Muscle layer of colon (tissue), 2 donors: ENCODE data around the gene TAPBP.

Experiments
- H3K27ac ChIP-seq: one replicate; pipeline ENCODE4 v1.7.0; 2013; ENCODE audit warnings: low read depth, mild to moderate bottlenecking, low read length, moderate library complexity
- H3K27me3 ChIP-seq, 2 donors: one replicate each; pipeline ENCODE4 v1.7.0; 2013; ENCODE audit warnings: low read length in 2 of 2, mild to moderate bottlenecking in 2 of 2; ENCODE audit not compliant: insufficient read depth in 2 of 2, control insufficient read depth in 1 of 2
- H3K36me3 ChIP-seq: one replicate; pipeline ENCODE4 v1.7.0; 2013; ENCODE audit warnings: mild to moderate bottlenecking, low read length; ENCODE audit not compliant: insufficient read depth
- H3K4me1 ChIP-seq: one replicate; pipeline ENCODE4 v1.7.0; 2013; ENCODE audit warnings: mild to moderate bottlenecking, low read length; ENCODE audit not compliant: insufficient read depth
- H3K4me3 ChIP-seq, 2 donors: one replicate each; pipeline ENCODE4 v1.7.0; 2013; ENCODE audit warnings: low read length in 2 of 2, low read depth in 1 of 2, mild to moderate bottlenecking in 1 of 2, moderate library complexity in 1 of 2
- H3K9ac ChIP-seq: one replicate; pipeline ENCODE4 v1.7.0; 2013; ENCODE audit warnings: low read length
- H3K9me3 ChIP-seq: one replicate; pipeline ENCODE4 v1.7.0; 2013; ENCODE audit warnings: mild to moderate bottlenecking, low read length
- donor health status: abdominal sarcoma.
- donor health status: Adenocarcinoma of cecum.

Gene TAPBP

DNA sequence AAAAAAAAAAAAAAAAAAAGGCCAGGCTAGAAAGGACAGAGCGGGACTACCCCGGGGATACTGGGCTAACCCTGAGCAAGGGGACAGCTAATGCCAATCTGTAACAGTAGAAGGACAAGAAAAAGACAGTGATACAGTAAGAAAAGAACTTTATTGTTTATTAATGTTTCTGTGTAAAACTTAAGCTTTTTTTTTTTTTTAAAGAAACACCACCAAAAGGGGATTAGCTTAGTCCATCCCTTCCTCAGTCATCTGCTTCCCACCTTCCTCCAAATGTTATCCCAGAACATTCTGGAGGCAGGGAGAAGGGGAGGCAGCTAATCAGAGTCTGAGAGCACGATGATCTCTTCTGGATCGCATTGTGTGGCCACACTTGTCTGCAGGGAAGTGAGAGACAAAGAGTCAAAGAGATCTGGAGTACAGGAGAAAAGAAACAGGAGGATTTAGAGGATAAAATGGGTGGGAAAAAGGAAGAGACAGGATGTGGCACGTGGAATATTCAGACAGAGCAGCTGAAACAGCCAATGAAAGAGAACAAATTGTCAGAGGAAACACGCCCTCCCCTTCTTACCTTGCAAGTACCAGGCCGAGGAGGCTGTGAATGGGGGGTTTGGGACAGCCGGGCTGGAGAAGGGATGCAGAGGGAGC is 4.7 kb upstream of the TAPBP start:
- Histone ChIP-seq H3K36me3 (peaks cover 36% of the 10 kb centered on the region), H3K4me1 (peaks cover 52% of the 10 kb centered on the region), H3K27me3 (no peaks in the 10 kb centered on the region), H3K9me3 (no peaks in the 10 kb centered on the region), H3K27ac (peak overlapping the region; percentile 86), H3K9ac (no peak overlapping the region), H3K4me3 (peak overlapping the region in 1 of 2 donors; percentile 74)

- peaks cover 51% of the 10 kb centered on the region for H3K4me1 ChIP-seq
- peaks cover 36% of the 10 kb centered on the region for H3K36me3 ChIP-seq
- no peaks in the 10 kb centered on the region for H3K27me3 ChIP-seq
- peak within 1 kb of the TSS; percentile 86 for H3K27ac ChIP-seq
- no peaks in the 10 kb centered on the region for H3K9me3 ChIP-seq
- H3K4me3 ChIP-seq: peak within 1 kb of the TSS; percentile 49 to 74
- H3K9ac ChIP-seq: peak within 1 kb of the TSS; percentile 50
These were observed 4.0 kb upstream of the TAPBP start, which contains the start of gene ZBTB22 for GRCh38 chr6:33317669-33318425. Gene ZBTB22 (minus strand): TSS chr6:33317744. CDS start chr6:33316916, 828 bp downstream.

DNA sequence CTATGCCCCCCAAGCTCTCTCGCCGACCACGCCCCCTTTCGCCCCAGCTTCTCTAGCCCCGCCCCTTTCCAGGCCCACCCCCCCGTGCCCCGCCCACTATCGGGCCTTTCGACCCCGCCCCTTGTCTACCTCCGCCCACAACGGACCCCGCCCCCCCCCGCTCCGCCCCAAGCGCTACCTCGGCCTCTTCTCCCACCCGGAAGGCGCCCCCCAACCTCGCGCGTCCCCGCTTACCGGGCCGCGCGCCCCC is 3.5 kb upstream of the TAPBP start:
- peaks cover 36% of the 10 kb centered on the region for H3K36me3 ChIP-seq
- peaks cover 53% of the 10 kb centered on the region for H3K4me1 ChIP-seq
- peak overlapping the region in 1 of 2 donors; percentile 15 for H3K4me3 ChIP-seq
- H3K9ac ChIP-seq: no peak overlapping the region
- no peaks in the 10 kb centered on the region for H3K9me3 ChIP-seq
- H3K27ac ChIP-seq: peak overlapping the region; percentile 86
- H3K27me3 ChIP-seq: no peaks in the 10 kb centered on the region

DNA sequence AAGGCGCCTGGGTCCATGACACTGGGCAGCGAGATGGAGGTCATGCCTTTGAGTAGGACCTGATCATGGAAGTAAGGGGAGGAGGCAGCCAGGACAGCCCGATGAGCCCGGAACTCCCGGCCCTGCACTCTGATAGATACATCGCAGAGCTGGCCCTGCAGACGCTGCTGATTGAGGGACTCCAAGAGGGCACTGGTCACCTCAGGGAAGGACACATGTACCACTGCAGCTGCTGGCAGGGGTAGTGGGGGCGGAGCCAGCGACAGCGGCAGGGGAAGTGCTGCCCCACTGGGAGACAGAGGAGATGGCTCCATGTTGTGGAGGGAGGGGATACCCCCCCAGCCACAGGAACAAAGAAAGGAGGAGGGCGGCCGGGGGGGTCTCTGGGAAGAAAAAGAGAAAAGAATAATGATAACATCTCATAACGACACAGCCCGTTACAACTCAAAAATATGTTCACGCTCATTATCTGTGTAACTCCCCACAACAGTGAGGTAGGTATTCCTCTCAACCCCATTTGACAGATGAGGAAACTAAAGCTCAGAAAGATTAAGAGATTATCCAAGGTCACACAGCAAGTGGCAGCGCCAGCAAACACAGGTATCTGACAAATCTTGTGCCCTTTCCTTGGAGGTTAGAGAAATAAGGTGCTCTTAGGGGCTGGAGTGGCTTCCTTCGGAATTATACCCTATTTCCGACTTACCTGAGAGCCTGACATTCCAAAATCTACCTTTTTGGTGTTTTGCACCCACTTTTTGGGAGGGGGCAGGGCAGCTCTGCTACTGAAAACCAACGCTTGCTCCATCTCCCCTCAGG is 2.9 kb upstream of the TAPBP start:
- Histone ChIP-seq H3K27me3 (no peaks in the 10 kb centered on the region), H3K4me3 (peak overlapping the region in 1 of 2 donors; percentile 15), H3K4me1 (peaks cover 53% of the 10 kb centered on the region), H3K27ac (peak overlapping the region; percentile 25), H3K9me3 (no peaks in the 10 kb centered on the region), H3K36me3 (peaks cover 36% of the 10 kb centered on the region), H3K9ac (no peak overlapping the region)

DNA sequence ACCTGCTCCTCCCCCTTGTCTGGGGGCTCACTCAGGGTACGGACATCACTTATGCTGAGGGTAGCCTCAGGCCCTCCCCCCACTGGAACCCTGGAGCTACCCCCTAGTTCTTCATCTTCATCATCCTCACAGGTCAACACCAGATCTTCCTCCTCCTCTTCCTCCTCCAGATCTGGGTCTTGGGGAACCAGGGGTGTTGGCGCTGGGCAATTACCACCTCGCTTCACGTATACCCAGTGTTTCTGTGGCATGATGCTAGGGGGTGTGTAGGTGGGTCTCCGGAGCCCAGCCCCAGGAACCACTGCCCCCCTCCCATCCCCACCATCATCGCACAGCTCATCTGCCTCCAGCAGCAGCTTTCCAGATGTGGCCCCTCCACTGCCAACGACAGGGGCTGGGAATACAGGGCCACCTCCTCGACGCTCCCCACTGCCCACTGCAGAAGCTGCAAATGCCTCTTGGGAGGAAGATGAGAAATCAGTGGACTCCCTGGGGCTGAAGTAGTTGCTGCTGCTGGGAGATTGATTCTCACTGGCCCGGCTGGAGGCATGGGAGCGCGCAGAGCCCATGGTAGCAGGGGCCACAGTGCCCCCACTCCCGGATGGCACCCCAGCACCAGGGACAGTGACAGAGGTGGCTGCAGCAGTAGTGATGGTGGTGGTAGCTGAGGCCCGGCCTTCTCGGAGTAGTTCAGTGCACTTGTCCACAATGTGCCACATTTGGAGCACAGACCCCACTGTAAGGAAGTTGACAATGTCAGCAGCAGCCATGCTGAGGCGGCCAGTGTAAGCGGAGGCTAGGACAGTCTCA is 2.1 kb upstream of the TAPBP start:
- Histone ChIP-seq H3K27me3 (no peaks in the 10 kb centered on the region), H3K27ac (no peak overlapping the region)

DNA sequence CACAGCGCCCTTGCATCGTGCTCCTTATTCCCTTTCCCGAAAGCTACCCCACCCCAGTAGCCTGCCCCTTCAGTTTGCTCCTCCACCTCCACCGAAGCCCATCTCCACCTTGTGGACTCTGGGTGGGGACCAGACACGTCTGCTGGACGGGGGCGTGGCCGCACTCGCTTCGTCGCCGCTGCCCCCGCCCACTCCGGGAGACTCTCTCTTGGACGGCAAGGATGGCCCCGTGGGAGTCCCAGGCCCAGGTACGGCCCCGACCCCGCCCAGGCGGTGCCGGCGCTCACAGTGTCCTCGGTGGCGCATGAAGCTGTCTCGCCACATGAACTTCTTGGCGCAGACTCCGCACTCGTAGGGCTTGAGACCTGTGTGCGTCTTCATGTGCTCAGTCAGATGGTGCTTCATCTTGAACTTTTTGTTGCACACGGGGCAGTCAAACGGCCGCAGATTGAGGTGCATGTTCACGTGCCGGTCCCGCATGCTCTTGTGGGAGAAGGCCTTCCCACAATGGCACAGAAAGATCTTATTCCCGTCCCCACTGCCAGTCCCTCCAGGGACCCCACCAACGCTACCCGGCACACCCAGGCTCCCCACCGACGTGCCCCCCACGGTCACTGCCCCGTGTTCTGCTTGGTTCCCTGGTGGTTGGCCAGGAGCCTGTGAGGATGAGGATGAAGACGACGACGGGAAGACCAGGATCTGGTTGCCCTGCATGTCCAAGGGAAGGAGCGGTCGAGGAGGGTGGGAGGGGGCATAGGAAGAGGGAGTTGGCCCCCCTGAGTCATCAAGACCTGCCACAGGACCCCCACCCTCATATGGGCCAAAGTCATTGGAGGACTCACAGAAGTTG is 1.3 kb upstream of the TAPBP start:
- H3K27ac ChIP-seq: peak overlapping the region; percentile 94

More for the DNA sequence above, 2.1 kb upstream of the TAPBP start:
- no peaks in the 10 kb centered on the region for H3K9me3 ChIP-seq
- peaks cover 34% of the 10 kb centered on the region for H3K36me3 ChIP-seq
- no peak overlapping the region for H3K4me3 ChIP-seq
- no peak overlapping the region for H3K9ac ChIP-seq
- peaks cover 48% of the 10 kb centered on the region for H3K4me1 ChIP-seq

GRCh38 chr6:33314515-33314942 is 651 bp upstream of the TAPBP start:
- Histone ChIP-seq H3K9ac (peak overlapping the region; percentile 76), H3K27ac (peak overlapping the region; percentile 94), H3K36me3 (peaks cover 20% of the 10 kb centered on the region), H3K4me1 (peaks cover 40% of the 10 kb centered on the region), H3K9me3 (no peaks in the 10 kb centered on the region), H3K27me3 (no peaks in the 10 kb centered on the region), H3K4me3 (peak overlapping the region; percentile 87 to 99)

More for the DNA sequence above, 1.3 kb upstream of the TAPBP start:
- peak overlapping the region in 1 of 2 donors; percentile 87 for H3K4me3 ChIP-seq
- peaks cover 40% of the 10 kb centered on the region for H3K4me1 ChIP-seq
- H3K27me3 ChIP-seq: no peaks in the 10 kb centered on the region
- H3K9me3 ChIP-seq: no peaks in the 10 kb centered on the region
- H3K9ac ChIP-seq: no peak overlapping the region
- H3K36me3 ChIP-seq: peaks cover 26% of the 10 kb centered on the region

DNA sequence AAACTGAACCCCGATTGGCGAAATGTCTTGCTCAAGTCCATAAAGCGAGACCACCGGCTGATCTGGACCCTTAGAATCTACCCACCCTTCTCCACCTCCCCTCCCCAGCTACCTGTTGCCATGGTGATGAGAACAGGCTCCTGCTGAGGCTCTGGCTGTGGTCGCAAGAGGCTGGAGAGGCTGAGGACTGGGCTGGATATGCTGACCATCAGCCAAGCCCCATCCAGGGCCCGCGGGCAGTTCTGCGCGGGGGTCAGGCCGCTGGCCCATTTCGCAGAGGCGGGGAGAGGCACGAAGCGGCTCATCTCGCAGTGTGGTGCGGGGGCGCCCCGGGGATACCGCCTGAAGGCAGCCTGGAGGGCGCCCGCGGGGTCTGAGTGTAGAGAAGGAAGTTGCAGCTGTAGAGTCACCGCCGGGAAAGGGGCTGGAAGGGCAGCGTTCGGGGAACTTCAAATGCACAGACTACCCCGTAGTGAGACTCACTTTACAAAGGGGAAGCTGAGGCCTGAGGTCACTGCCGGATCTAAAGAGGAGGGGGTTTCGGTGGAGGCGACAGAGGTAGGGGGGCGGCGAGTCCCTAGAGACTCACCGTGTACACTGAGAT is 671 bp downstream of the TAPBP start:
- no peaks in the 10 kb centered on the region for H3K9me3 ChIP-seq

DNA sequence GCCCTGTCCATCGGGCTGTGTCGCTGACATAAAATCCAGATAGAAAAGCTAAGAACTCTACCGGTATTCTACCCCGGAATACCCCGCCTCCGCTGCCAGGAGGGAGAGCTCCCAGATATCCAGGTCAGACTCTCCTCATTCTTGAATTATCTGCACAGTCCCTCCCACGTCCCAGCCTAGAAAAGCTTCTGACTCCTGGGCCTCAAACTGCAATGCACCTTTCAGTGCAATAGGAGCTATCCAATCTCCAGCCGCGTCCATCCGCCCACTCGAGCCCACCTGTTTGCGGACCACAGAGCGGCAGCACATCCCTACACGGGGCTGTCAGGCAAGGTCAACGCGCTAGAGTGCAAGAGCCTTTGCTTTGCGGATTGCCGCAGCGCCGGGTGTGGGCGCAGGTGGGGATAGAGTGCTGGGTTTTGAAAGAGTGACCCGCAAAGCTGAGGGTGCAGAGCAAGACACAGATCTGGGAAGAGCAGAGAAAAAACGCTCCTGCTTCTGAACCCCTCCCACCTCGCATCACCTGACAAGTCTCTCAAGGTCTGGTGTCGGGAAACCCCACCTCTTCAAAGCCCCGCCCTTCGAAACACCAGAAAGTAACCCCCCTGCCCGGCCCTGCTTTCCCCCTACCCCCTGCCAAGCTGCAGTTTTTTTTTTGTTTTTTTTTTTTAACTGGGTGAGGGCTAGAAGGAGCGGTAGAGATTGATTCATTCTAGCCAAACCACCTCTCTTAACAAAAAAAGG is 1.3 kb downstream of the TAPBP start:
- Histone ChIP-seq H3K27ac (peak overlapping the region; percentile 94), H3K4me1 (peaks cover 29% of the 10 kb centered on the region), H3K9me3 (no peaks in the 10 kb centered on the region), H3K27me3 (no peaks in the 10 kb centered on the region), H3K9ac (peak overlapping the region; percentile 76), H3K4me3 (peak overlapping the region; percentile 87 to 99), H3K36me3 (peaks cover 9% of the 10 kb centered on the region)

More for the DNA sequence above, 671 bp downstream of the TAPBP start:
- Histone ChIP-seq H3K27me3 (no peaks in the 10 kb centered on the region), H3K4me1 (peaks cover 30% of the 10 kb centered on the region), H3K9ac (peak overlapping the region; percentile 76), H3K4me3 (peak overlapping the region; percentile 87 to 99), H3K36me3 (peaks cover 9% of the 10 kb centered on the region), H3K27ac (peak overlapping the region; percentile 94)
